SU-DHL-6 (cell line): Measurements from ENCODE around the gene CADM4.
"Not testable (repeated sequence)": the region's sequence is repeated elsewhere in the genome, so short reads cannot be mapped to it uniquely, and the experiment has no call there.

ENCODE experiments used
- H2AFZ ChIP-seq: fragments of 200-600 bp; sonication (generic); 2 replicates; pipeline ENCODE4 v1.6.1; 2014; ENCODE audit warnings: low read depth, mild to moderate bottlenecking, moderate library complexity, mixed read lengths, antibody characterized with exemption, low read length; ENCODE audit not compliant: severe bottlenecking
- H3F3A ChIP-seq: fragments of 200-600 bp; shearing (Covaris generic); 2 replicates; pipeline ENCODE4 v1.6.0; 2016; ENCODE audit warnings: antibody characterized with exemption, mild to moderate bottlenecking; ENCODE audit not compliant: insufficient read depth
- H3K27ac ChIP-seq: fragments of 200-600 bp; sonication (generic); 2 replicates; pipeline ENCODE4 v1.5.1; 2016; ENCODE audit warnings: low read depth, mild to moderate bottlenecking, low read length, moderate library complexity, mixed read lengths
- H3K27me3 ChIP-seq: fragments of 200-600 bp; sonication (generic), shearing (Covaris generic); 2 replicates; pipeline ENCODE4 v1.6.0; 2014; ENCODE audit warnings: mild to moderate bottlenecking, low read length
- H3K36me3 ChIP-seq: fragments of 200-600 bp; sonication (generic); 2 replicates; pipeline ENCODE4 v1.6.1; 2014; ENCODE audit warnings: mild to moderate bottlenecking, low read length, mixed read lengths
- H3K4me2 ChIP-seq: fragments of 300-600, 200-600 bp; shearing (Covaris generic), sonication (generic); 2 replicates; pipeline ENCODE4 v1.6.0; 2014; ENCODE audit warnings: low read length, low read depth, mild to moderate bottlenecking; ENCODE audit not compliant: poor library complexity, severe bottlenecking
- H3K4me3 ChIP-seq: fragments of 200-600 bp; sonication (generic); 2 replicates; pipeline ENCODE4 v1.5.1; 2014; ENCODE audit warnings: antibody characterized with exemption, low read length, mild to moderate bottlenecking, mixed read lengths; ENCODE audit not compliant: insufficient read depth, poor library complexity, severe bottlenecking
- H3K79me2 ChIP-seq: fragments of 200-600 bp; sonication (generic); 2 replicates; pipeline ENCODE4 v1.6.1; 2014; ENCODE audit warnings: mild to moderate bottlenecking, low read length, moderate library complexity; ENCODE audit not compliant: insufficient read depth
- H3K9ac ChIP-seq: fragments of 200-600 bp; sonication (generic); 2 replicates; pipeline ENCODE4 v1.7.0; 2014; ENCODE audit warnings: mild to moderate bottlenecking, low read length
- H3K9me2 ChIP-seq: fragments of 200-600 bp; sonication (generic); replicated peaks from 2 replicates; pipeline ENCODE4 v1.6.1; 2014; ENCODE audit warnings: low read length; ENCODE audit not compliant: insufficient read depth
- H3K9me3 ChIP-seq: fragments of 200-600 bp; sonication (generic); 2 replicates; pipeline ENCODE4 v1.6.1; 2014; ENCODE audit warnings: low read length, mixed read lengths; ENCODE audit not compliant: insufficient read depth
- H4K20me1 ChIP-seq: fragments of 200-600 bp; sonication (generic); 2 replicates; pipeline ENCODE4 v1.6.1; 2014; ENCODE audit warnings: low read depth, mild to moderate bottlenecking, antibody characterized with exemption, low read length, moderate library complexity, mixed read lengths
- CTCF ChIP-seq: fragments of 200-600 bp; sonication (generic); IDR thresholded peaks from one replicate; pipeline ENCODE4 v1.5.1; 2017; ENCODE audit warnings: antibody characterized with exemption, mild to moderate bottlenecking, low read length, moderate library complexity; ENCODE audit not compliant: insufficient read depth, poor library complexity, severe bottlenecking
- EZH2phosphoT487 ChIP-seq: fragments of 200-600 bp; sonication (generic), shearing (Covaris generic); conservative IDR thresholded peaks from 2 replicates; pipeline ENCODE4 v1.6.1; 2018; ENCODE audit warnings: mild to moderate bottlenecking, antibody characterized with exemption, low read length, moderate library complexity, mixed read lengths

The CADM4 gene

GRCh38 chr19:43684326-43684725 is 44.7 kb upstream of the CADM4 start:
- Histone ChIP-seq H4K20me1 (no peaks in the 10 kb centered on the region), H3K27ac (no peak overlapping the region), H3K4me2 (no peak overlapping the region), H3K4me3 (no peak overlapping the region), H2AFZ (no peak overlapping the region), H3F3A (no peaks in the 10 kb centered on the region), H3K9ac (no peak overlapping the region), H3K36me3 (no peaks in the 10 kb centered on the region), H3K9me3 (no peaks in the 10 kb centered on the region), H3K79me2 (no peaks in the 10 kb centered on the region), H3K9me2 (no peaks in the 10 kb centered on the region), H3K27me3 (no peaks in the 10 kb centered on the region)
- TF ChIP-seq EZH2phosphoT487 (no peak), CTCF (no peak)

GRCh38 chr19:43683905-43684304 is 44.3 kb upstream of the CADM4 start:
- TF ChIP-seq EZH2phosphoT487 (no peak), CTCF (no peak)
- no peaks in the 10 kb centered on the region for H3K79me2 ChIP-seq
- no peak overlapping the region for H2AFZ ChIP-seq
- no peaks in the 10 kb centered on the region for H3F3A ChIP-seq
- no peaks in the 10 kb centered on the region for H3K27me3 ChIP-seq
- H3K9me3 ChIP-seq: no peaks in the 10 kb centered on the region
- H3K9ac ChIP-seq: no peak overlapping the region
- no peak overlapping the region for H3K4me3 ChIP-seq
- H4K20me1 ChIP-seq: no peaks in the 10 kb centered on the region
- H3K36me3 ChIP-seq: no peaks in the 10 kb centered on the region
- no peak overlapping the region for H3K27ac ChIP-seq
- no peaks in the 10 kb centered on the region for H3K9me2 ChIP-seq
- no peak overlapping the region for H3K4me2 ChIP-seq

GRCh38 chr19:43682824-43683661 is 43.4 kb upstream of the CADM4 start:
- no peaks in the 10 kb centered on the region for H3K36me3 ChIP-seq
- H3K9me3 ChIP-seq: no peaks in the 10 kb centered on the region
- no peaks in the 10 kb centered on the region for H3K9me2 ChIP-seq
- no peaks in the 10 kb centered on the region for H3K79me2 ChIP-seq
- H4K20me1 ChIP-seq: no peaks in the 10 kb centered on the region
- no peaks in the 10 kb centered on the region for H3K27me3 ChIP-seq
- no peak overlapping the region for H2AFZ ChIP-seq
- TF ChIP-seq EZH2phosphoT487 (no peak), CTCF (no peak)
- H3F3A ChIP-seq: no peaks in the 10 kb centered on the region
- H3K9ac ChIP-seq: no peak overlapping the region
- no peak overlapping the region for H3K27ac ChIP-seq
- H3K4me2 ChIP-seq: no peak overlapping the region
- no peak overlapping the region for H3K4me3 ChIP-seq

GRCh38 chr19:43682269-43682668 is 42.6 kb upstream of the CADM4 start:
- not testable (repeated sequence) for H3K27ac ChIP-seq, H3K9me2 ChIP-seq, H3K4me2 ChIP-seq, H3K9me3 ChIP-seq, H3K36me3 ChIP-seq, H3K9ac ChIP-seq, H3K4me3 ChIP-seq, H3K79me2 ChIP-seq, H3F3A ChIP-seq, H4K20me1 ChIP-seq, H2AFZ ChIP-seq, H3K27me3 ChIP-seq
